NB4 (cell line): Measurements from ENCODE around the gene UQCC5.
"Not testable (repeated sequence)": the region's sequence is repeated elsewhere in the genome, so short reads cannot be mapped to it uniquely, and the experiment has no call there.

Experiments
- DNase-seq: peaks from one replicate; pipeline ENCODE4 v3.0.0; 2010; ENCODE audit warnings: low read depth
- H3K4me3 ChIP-seq: one replicate; pipeline ENCODE4 v1.5.1; 2011; ENCODE audit warnings: mild to moderate bottlenecking, low read depth, low read length, moderate library complexity
- CTCF ChIP-seq: IDR thresholded peaks from one replicate; pipeline ENCODE4 v1.5.1; 2012; ENCODE audit warnings: low read depth, low read length
- MYC ChIP-seq: IDR thresholded peaks from 2 replicates; pipeline ENCODE4 v1.6.1; 2011; ENCODE audit warnings: low read depth, low read length
- POLR2A ChIP-seq: IDR thresholded peaks from 2 replicates; pipeline ENCODE4 v1.6.1; 2011; ENCODE audit warnings: mild to moderate bottlenecking; ENCODE audit not compliant: insufficient read length; ENCODE audit errors: extremely low read depth
- TF ChIP-seq, protein P1 (sequence below): IDR thresholded peaks from 2 replicates; pipeline ENCODE4 v1.6.1; 2011; ENCODE audit warnings: low read depth, low read length

Gene UQCC5

DNA sequence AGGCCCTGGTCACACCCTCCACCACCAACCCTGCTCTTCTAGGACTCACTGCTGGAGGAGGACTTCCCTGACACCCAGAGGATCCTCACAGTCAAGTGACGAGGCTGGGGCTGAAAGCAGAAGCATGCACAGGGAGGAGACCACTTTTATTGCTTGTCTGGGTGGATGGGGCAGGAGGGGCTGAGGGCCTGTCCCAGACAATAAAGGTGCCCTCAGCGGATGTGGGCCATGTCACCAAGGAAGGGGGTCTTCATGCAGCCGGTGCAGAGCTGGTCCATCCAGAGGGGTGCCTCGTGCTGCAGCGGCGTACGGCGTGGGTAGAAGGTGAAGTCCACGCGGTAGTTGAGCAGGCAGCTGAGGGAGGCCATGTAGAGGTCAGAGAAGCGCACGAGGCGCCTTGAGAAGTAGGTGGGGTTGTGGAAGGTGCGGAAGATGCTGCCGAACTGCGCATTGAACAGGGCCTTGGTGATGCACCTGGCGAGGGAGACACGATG, 12.1 kb upstream of the UQCC5 start:
- TF ChIP-seq CTCF (no peak), MYC (no peak), POLR2A (peak; percentile 15)
- TF ChIP-seq, protein P1, sequence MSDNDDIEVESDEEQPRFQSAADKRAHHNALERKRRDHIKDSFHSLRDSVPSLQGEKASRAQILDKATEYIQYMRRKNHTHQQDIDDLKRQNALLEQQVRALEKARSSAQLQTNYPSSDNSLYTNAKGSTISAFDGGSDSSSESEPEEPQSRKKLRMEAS = no peak
- DNase-seq = peak; percentile 50
- H3K4me3 ChIP-seq = no peak overlapping the region

DNA sequence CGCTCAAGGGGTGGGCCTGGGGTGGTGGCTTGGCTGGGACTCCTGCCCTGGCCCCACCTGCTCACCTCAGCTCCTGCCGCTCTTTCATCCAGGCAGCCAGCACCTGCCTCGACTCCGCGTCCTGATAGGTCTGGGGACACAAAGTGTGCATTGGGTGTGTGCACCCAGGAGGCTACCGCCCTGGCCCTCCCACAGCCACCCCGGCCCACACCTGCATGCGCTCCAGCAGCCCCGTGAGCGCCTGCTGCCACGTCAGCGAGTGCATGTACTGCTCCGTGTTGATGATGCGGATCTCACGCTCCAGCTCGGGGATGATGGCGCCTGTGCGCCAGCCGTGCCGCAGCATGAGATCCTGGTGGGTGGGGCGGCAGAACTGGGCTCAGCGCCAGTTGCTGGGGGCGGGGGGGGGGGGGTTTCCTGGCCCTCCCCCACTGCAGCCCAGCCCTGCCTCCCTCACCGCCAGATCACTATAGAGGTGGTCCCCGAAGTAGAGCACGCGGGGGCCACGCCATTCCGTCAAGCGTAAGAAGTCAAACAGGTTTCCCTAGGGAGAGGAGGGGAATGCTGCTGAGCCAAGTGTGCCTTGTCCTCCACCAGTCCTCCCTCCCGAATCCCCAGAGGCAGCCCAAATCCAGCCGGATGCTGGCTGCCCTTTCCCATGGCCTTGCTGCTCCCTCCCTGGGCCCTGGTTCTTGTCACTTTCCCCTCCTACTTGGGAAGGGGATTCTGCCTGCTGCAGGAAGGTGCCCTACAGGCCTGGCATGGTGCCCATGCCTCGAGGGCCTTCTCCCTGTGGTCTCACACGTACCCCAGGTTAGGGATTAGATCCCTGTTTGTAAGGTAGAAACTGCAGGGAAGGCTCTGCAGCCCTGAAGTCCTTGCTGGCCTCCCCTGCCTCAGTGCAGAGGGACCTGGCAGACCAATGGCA, 11.4 kb upstream of the UQCC5 start:
- H3K4me3 ChIP-seq = no peak overlapping the region
- no peak for TF ChIP-seq CTCF
- no peak for TF ChIP-seq MYC
- TF ChIP-seq POLR2A = no peak
- TF ChIP-seq, protein P1 = no peak
- no peak for DNase-seq

DNA sequence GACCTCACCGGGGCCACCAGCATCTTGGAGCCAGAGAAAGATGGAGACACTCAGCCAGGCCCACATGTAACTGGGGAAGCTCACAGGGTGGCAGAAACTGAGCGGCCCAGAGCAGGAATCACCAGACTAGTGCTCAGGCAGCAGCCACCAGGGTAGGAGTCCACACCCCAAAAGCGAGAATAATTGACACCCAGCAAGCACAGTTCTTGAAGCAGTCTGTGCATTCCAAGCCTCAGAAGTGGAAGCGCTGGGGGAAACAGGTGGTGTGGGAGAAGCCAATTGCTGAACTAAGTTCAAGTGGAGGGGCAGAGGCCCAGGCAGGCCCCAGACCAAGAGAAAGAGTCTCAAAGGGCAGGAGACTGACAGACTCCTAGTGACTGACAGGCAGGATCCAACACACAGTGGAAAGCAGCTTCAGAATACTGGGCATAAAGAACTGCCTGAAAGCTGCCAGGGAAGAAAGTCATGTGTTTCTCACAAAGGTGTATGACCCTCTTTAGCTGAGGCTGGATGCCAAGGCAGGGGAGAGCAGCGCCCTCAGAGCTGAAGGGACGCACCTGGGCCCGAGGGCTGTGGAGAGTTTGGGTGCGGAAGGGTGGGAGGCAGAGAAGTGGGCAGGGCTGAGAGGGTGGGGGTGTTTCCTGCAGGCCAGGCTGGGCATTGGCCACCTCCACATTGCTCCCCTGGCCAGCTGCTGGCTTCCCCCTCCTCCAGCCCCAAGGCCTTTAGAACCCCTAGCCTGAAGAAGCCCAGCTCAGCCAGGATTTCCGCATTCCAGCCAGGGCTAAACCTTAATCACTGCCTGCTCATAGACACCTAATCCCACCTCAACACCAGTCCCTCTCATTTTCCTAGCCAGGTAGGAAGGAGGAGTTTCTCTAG, 10.5 kb upstream of the UQCC5 start:
- H3K4me3 ChIP-seq = no peak overlapping the region
- TF ChIP-seq, protein P1 = no peak
- TF ChIP-seq POLR2A (no peak), MYC (no peak), CTCF (no peak)
- no peak for DNase-seq

DNA sequence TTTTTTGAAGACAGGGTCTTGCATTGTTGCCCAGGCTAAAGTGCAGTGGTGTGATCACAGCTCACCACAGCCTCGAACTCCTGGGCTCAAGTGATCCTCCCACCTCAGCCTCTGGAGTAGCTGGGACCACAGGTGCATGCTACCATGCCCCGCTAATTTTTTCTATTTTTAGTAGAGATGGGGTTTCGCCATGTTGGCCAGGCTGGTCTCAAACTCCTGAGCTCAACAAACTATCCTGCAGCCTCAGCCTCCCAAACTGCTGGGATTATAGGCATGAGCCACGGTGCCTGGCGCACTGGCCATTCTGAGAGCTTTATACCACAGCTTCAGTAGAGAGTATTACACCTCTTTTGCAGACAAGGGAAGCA, 9.8 kb upstream of the UQCC5 start:
- not testable (repeated sequence) for DNase-seq, H3K4me3 ChIP-seq

DNA sequence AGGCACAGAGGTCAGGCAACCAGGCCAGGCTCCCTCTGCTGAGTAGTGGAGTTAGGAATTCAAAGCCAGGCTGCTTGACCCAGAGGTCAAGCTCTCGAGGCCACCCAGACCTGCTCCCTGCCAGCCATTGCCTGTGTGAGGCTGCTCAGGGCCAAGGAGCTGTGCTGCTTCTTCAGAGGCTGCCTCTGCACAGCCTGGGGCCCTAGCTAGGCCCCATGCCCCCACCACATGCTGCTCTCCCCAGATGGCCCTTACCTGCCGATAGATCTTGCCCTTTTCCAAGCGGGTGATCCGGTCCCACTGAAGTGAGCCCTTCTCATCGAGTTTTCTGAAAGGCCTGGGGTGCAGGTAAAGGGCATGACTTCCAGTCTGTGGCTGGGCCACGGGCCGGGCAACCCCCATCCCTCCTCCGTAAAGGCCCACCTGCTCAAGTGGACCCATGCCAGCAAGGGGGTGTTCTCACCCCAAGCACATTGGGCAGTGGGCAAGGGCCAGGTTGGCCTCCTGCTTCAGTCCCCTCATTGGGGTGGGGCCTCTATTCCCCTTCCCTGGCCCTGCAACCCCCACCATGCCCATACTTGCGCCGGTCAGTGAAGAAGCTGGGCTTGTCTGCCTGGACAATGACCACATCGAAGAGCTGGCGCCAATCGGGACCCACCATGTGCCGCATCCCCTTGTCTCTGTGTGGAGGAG, 9.2 kb upstream of the UQCC5 start:
- no peak overlapping the region for H3K4me3 ChIP-seq
- TF ChIP-seq CTCF (no peak), POLR2A (no peak), MYC (no peak)
- TF ChIP-seq, protein P1 = no peak
- no peak for DNase-seq
